GM18511 (cell line): Measurements from ENCODE around the gene CDK11B.
"Not testable (repeated sequence)": the region's sequence is repeated elsewhere in the genome, so short reads cannot be mapped to it uniquely, and the experiment has no call there.

Experiments used
- ATAC-seq: cut with Tn5 transposase; IDR thresholded peaks from one replicate; pipeline ENCODE4 v1.9.1; 2021; ENCODE audit warnings: mild to moderate bottlenecking, moderate library complexity; ENCODE audit not compliant: unreplicated experiment

CDK11B gene

GRCh38 chr1:1658583-1659549 is at the start of gene CDK11B:
TSS of gene CDK11B (minus strand) at chr1:1659004. CDS start at chr1:1657485, 1,519 bp downstream.
- peak; percentile 91 for ATAC-seq

- not testable (repeated sequence) for ATAC-seq
Measured at GRCh38 chr1:1707897-1708296, 49.1 kb upstream of the CDK11B start.

DNA sequence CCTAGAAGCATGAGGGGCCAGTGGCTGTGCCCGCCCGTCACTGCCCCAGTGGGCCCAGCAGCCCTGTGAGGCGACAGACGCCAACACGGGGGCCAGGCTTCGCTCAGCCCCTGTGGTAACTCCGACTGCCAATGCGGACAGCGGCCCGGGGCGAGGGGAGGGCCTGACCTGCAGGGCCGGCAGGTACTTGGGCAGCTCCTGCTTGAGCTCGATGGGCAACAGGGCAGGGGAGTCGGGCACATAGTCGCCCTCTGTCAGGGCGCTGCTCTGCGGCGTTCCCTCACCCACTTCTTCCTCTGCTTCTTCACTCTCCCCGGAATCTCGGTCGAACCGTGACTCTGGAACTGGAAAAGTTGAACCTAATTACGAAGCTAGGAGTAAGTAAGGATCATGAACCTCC is 48.4 kb upstream of the CDK11B start:
- not testable (repeated sequence) for ATAC-seq

GRCh38 chr1:1705623-1706022 is 46.8 kb upstream of the CDK11B start:
- ATAC-seq = not testable (repeated sequence)

DNA sequence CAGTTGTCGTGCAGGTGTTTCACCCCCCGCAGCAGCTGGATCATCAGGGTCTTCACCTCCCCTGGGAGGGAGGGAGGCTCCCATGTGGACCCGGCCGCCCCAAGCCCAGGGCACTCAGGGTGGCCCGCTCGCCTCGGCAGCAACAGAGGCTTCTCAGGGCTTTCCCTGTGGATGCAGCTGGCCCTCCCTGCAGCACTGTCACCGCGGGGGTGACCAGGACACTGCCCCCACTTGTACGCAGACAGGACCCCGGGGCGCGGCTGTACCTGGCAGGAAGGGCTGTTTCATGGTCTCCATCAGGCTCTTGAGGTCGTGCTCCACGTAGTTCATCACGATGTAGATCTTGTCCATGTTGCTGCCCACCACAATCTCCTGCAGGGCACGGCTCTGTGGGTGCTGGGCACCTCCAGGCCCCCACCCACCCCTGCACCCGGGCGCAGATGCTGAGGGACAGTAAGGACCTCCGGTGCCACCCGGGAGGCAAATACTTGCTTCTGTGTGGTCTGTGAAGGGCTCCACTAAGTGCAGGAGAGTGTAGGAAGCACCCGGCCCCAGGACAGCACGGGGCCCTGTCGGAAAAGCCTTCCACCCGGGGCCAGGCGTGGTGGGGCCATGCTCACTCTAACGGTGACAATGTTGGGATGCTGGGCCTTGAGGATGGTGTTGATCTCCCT is 45.6 kb upstream of the CDK11B start:
- not testable (repeated sequence) for ATAC-seq

- no peak for ATAC-seq
Measured at GRCh38 chr1:1703796-1704195, 45.0 kb upstream of the CDK11B start.

DNA sequence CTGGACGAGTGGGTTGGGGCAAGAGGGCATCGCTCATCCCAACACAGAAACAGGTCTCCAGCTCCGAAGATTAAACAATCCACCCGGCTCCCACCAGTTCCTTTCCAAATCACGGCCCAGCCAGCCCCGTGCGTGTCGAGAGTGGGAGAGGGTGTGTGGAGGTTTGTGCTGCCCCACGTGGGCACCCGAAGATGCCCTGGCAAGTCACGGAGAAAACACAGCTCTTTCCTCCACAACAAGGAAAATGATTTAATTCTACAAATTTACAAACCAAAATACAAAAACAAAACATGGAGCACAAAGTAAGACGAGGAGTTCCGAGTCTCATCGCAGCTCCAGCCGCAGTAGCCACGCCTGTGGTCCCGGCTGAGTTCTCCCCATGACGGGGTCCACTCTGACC is 43.7 kb upstream of the CDK11B start:
- not testable (repeated sequence) for ATAC-seq

DNA sequence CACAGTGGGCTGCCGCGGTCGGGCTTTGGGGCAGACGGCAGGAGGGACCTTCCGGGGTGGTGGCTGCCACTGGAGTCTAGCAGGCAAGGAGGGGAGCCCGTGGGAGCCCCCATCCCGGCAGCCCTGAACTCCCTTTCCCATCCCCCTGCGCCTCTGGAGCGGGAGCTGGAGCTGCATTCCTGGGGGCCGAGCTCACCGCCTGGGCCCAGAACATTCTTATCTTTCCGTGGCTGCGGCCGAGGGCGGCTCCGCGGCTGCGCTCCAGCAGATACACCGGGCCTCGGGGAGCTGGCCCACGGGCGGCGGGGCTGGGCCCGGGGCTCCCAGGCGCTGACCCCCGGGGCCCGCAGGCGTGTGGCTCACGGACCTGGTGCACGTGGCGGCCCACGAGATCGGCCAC is 41.8 kb upstream of the CDK11B start:
- ATAC-seq = not testable (repeated sequence)

DNA sequence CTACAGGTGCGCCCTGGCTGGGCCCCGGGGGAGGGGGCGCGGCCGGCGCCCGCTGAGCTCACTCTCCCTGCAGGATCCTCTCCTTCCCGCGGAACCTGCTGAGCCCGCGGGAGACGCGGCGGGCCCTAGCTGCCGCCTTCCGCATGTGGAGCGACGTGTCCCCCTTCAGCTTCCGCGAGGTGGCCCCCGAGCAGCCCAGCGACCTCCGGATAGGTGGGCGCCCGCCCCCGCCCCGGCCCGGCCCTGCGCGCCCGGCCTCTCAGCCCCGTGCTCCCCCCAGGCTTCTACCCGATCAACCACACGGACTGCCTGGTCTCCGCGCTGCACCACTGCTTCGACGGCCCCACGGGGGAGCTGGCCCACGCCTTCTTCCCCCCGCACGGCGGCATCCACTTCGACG is 41.3 kb upstream of the CDK11B start:
- not testable (repeated sequence) for ATAC-seq

DNA sequence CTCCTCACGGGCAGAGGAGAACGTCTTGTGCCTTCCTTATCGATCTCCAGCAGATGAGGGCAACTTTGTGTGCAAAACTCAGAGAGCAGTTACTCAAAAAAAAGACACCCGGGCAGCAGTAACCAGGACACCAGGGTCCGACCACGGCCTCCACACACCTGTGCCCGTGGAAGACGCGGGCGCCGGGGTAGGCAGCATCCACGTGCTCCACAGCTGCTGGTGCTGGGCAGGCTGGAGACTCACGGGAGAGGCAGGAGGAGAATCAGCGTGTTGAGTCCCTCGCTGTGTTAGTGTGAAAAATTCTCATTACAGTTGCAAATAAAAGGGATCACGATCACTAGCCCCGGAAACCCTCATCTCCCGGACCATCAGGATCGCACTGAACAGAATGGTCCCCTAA is 40.3 kb upstream of the CDK11B start:
- not testable (repeated sequence) for ATAC-seq

DNA sequence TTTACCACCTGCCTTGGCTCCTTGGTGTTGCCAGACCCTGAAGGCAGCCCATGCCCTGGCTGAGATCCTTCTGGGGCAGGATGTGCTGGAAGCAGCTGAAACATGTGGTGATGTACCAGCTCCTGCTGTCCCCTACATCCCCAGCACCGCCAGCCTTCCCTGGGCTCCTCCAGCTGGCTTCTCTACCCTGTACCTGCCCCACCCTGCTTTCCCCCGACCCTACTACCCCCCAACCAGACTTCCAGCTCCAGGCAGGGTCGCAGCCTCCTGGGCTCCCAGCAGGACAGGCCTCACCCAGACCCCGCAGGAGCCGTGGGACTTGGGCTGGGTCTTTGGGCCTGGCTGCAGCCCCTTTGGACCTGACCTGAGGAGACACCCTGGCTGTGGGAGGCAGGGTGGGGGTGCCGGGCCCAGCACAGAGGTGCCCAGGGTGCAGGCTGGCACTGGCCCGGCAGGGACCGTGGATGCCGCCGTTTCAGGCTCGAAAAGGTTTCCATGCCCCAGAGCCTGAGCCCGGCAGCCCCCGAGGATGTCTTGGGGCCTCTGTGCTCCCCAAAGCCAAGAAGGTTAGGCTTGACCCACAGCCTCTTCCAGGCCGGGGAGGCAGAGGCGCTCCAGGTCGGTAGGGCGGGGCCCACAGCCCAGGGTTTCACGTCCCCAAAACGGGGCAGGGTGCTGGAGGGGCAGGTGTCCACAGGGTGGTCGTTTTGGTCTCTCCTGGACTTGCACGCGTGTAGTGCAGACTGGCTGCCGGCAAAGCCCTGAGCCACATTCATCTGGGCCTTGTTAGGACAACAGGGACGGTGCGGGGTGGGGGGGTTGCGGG is 38.8 kb upstream of the CDK11B start:
- ATAC-seq = not testable (repeated sequence)

DNA sequence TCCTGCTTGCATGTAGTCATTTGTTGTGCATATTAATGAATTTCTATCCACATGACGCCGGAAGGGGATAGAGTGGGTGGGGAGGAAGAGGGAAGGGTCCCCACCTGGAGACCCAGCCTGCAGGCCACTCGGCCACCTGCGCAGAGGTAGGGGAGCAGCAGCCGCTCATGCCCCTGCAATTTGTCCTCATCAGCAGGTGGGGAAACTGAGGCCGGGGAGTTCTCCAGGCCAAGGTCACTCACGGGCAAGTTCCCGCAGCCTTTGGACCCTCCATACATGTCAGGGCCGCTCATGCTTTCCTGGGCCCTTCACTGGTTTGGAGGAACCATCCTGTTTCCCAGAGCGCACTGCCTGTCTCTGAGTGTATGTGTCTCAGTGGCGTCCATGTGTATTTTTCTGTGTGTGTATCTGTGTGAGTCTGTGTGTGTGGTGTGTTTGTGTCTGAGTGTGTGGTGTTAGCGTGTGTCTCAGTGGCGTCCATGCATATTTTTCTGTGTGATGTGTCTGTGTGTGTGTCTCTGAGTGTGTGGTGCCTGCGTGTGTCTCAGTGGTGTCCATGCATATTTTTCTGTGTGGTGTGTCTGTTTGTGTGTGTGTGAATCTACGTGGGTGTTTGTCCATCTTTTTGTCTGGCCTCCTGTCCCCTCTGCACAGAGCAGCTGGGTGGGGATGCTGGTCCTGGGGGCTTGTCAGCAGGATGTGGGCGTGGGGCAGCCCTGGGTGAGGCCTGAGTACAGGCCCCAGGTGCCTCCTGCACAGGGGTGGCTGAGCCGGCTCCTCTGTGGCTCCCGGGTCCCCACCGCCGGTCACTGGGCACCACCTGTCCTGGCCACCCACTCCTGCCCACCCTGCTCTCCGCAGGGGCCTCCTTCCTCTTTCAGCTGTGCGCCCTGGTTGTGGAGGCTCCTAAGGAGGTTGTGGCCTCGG is 37.9 kb upstream of the CDK11B start:
- ATAC-seq = not testable (repeated sequence)

DNA sequence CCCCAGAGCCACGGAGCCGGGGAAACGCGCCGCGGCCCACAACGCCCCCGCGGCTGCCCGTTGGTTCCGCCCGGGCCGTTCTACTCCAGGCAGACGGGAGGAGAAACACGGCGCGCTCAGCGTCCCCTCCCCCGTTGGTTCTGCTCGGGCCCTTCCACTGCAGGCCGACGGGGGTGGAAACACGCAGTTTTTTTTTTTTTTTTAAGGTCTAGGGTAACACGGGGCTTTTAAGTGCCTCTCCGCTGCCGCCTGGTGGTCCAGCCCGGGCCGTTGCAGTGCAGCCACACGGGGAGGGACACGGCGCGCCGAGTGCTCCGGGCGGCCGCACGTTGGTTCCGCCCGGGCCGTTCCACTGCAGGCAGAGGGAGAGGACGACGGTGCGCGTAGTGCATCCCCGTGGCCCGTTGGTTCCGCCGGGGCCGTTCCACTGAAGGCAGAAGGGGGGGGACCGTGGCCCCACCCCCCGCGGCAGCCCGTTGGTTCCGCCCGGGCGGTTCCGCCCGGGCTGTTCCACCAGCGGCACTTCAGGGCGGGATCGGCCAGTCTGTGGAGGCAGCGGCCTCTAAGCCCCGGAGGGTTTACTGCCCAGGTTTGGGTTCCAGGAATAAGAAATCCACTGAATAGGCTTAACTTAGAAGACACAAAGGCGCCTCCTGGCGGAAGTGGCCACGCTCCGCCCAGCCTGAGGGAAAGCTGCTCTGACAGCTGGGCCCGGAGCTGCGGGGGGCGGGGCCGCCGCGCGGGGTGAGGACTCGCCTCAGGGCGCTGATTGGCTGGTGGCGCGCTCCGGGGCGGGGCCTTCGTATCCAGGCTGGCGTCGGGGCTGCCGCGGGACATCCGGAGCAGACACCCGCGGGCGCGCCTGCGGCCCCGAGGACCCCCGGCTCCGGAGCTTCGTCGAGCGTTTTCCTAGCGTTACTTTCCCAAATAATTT is 34.2 kb upstream of the CDK11B start, which contains the start of gene SLC35E2B:
Gene SLC35E2B, minus strand, starts transcription at position 82 of the 934 bp plus-strand sequence. CDS start 16,096 bp downstream, outside the sequence.
- ATAC-seq = peak; percentile 79

DNA sequence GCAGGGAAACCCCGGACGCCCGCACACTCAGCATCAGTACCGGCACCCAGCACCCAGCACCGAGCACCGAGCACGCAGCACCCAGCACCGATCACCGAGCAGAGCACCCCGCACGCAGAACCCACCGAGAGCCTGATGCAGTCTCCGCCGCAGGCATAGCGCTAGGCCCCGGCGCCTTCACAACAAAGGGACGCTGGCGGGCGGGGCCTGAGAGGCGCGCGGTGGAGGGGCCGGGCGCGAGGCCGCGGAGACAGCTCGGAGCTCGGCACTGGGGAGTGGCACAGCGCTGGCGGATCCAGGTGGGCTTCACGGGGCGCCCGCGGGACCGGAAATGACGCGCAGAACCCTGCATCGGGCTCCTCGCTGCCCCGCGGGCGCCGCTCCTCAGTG is 33.5 kb upstream of the CDK11B start:
- peak; percentile 51 for ATAC-seq

GRCh38 chr1:1691443-1691842 is 32.6 kb upstream of the CDK11B start:
- not testable (repeated sequence) for ATAC-seq

GRCh38 chr1:1689526-1689925 is 30.7 kb upstream of the CDK11B start:
- ATAC-seq = not testable (repeated sequence)

GRCh38 chr1:1687846-1688245 is 29.0 kb upstream of the CDK11B start:
- ATAC-seq = no peak

DNA sequence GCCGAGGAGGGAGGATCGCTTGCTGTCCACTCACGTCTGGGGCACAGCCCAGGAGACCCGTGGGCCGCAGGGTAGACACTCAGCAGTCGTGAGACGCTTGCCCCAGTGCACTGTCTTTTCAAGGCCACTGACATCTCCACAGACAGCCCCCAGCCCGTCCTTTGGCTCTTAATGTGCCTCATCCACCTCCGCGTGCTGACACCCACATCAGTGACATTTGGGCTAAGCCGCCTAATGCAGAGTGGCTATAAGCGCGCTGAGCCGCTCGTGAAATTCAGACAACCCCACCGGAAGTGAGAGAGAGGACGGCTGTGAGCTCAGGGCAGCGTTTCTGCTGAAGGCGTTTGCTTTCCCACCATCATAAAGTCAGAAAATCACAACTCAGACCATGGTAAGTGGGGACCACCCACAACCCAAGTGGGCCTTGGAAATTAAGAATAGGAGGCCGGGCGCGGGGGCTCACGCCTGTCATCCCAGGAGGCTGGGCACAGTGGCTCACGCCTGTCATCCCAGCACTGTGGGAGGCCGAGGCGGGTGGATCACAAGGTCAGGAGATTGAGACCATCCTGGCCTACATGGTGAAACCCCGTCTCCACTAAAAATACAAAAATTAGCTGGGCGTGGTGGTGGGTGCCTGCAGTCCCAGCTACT is 25.4 kb upstream of the CDK11B start:
- no peak for ATAC-seq
